Measurements from ENCODE around the gene KCNJ15. TPM values are rescaled to one million over a fixed set of nuclear protein-coding genes. Genes with fewer than 3 reads are reported as not detected.
A peak's percentile ranks its signal among the peaks of the same experiment; 100 is the strongest.

KCNJ15 gene
- total RNA-seq, 1 experiment from 2014 or later: 0.05 TPM

- Histone ChIP-seq H3K4me1 (replicated peaks) (peaks cover 19% of the 10 kb centered on the region), H3K9me3 (replicated peaks) (no peaks in the 10 kb centered on the region), H3K36me3 (no peaks in the 10 kb centered on the region), H3K27ac (no peak overlapping the region), H3K4me3 (no peak overlapping the region), H3K27me3 (replicated peaks) (no peaks in the 10 kb centered on the region; the same call in 1 of the 2 replicates)
- no peak for DNase-seq (ENCODE audit: low read depth in 1 of 2, low spot score in 2 of 2)
Measured at GRCh38 chr21:38249696-38250278, 7.0 kb upstream of the KCNJ15 start.

- no peak for DNase-seq (ENCODE audit: low read depth in 1 of 2, low spot score in 2 of 2)
- Histone ChIP-seq H3K36me3 (no peaks in the 10 kb centered on the region), H3K4me1 (replicated peaks) (peaks cover 12% of the 10 kb centered on the region), H3K27me3 (replicated peaks) (no peaks in the 10 kb centered on the region), H3K27ac (no peak overlapping the region), H3K9me3 (replicated peaks) (no peaks in the 10 kb centered on the region), H3K4me3 (no peak overlapping the region)
Measured at GRCh38 chr21:38250991-38251418, 5.8 kb upstream of the KCNJ15 start.

DNA sequence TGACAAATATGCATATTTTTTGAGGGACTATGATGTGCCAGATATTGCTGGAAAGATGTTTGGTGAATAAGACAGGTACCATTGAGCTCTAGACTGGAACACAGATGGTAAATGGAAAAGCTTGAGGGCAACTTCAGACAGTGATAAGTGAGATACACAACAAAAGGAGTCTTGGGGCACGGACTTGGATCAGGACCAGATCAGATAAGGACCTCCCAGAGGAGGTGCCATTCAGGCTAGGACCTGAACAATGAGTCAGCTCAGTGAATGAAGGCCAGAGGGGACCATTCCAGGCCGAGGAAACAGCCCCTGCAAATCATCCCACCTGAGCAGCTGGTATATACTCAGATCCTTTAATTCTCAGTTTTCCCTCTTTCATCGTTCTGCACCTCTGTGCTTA is 1.8 kb upstream of the KCNJ15 start:
- Histone ChIP-seq H3K4me1 (replicated peaks) (peaks cover 7% of the 10 kb centered on the region; the same call in 1 of the 2 replicates), H3K9me3 (replicated peaks) (no peaks in the 10 kb centered on the region), H3K36me3 (no peaks in the 10 kb centered on the region), H3K4me3 (no peak overlapping the region), H3K27ac (no peak overlapping the region), H3K27me3 (replicated peaks) (no peaks in the 10 kb centered on the region)
- no peak for DNase-seq (ENCODE audit: low read depth in 1 of 2, low spot score in 2 of 2)

DNA sequence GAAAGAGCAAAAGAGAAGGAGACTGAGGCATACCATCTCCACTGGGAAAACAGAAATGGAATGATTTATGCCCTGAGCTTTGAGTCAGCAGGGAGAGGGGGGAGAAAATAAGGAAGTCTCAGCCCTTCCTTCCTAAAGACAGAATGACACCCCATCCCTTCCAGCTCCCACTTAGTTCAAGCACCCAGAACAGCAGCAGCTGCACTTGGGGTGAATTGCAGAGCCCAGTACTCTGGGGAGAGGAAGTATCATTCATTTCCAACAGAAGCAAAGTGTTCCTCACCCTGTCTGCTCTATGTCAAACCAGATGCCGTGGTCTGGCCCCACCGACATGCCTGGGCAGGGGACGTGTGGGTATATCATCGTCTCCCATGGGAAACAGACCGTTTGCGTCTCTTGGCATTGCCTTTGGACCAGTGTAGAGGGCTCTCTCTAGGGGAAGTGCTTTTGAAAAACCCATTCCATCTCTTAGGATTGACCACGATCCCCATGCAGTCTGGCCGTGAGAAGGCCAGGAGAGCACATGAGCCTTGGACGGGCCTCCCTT is 1.1 kb upstream of the KCNJ15 start:
- Histone ChIP-seq H3K4me1 (replicated peaks) (peaks cover 7% of the 10 kb centered on the region; the same call in 1 of the 2 replicates), H3K36me3 (no peaks in the 10 kb centered on the region), H3K27ac (no peak overlapping the region), H3K27me3 (replicated peaks) (no peaks in the 10 kb centered on the region), H3K9me3 (replicated peaks) (no peaks in the 10 kb centered on the region), H3K4me3 (no peak overlapping the region)
- DNase-seq (ENCODE audit: low read depth in 1 of 2, low spot score in 2 of 2): no peak

DNA sequence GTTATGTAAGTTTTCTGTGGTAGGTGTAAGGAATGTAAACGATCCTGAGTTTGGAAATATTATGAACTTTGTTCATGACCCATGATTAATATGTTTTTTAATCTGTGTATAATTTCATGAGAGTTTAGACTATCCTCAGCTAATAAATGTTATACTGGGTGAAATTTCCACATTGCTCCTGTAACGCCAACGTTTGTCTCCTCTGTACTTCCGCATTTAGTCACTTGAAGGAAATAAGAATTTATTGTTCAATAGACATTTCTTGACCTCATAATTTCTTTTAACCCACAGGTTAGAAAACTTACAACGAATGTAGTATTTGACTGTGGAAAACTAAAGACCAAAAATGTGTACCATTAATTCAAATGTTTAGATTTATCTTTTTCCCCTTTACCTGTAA is 876 bp downstream of the KCNJ15 start:
- no peaks in the 10 kb centered on the region for H3K36me3 ChIP-seq
- DNase-seq (ENCODE audit: low read depth in 1 of 2, low spot score in 2 of 2): no peak
- H3K4me1 ChIP-seq (replicated peaks): 0 out of 2 replicates have a peak, but pooled peaks cover 4% of the 10 kb centered on the region
- H3K27ac ChIP-seq: no peak overlapping the region
- H3K9me3 ChIP-seq (replicated peaks): no peaks in the 10 kb centered on the region
- no peak overlapping the region for H3K4me3 ChIP-seq
- no peaks in the 10 kb centered on the region for H3K27me3 ChIP-seq (replicated peaks)

- Histone ChIP-seq H3K27me3 (replicated peaks) (no peaks in the 10 kb centered on the region), H3K4me1 (replicated peaks) (0 out of 2 replicates have a peak, but pooled peaks cover 4% of the 10 kb centered on the region), H3K27ac (no peak overlapping the region), H3K4me3 (no peak overlapping the region), H3K36me3 (no peaks in the 10 kb centered on the region), H3K9me3 (replicated peaks) (no peaks in the 10 kb centered on the region)
- DNase-seq (ENCODE audit: low read depth in 1 of 2, low spot score in 2 of 2): no peak
Measured at GRCh38 chr21:38258521-38259485, 2.0 kb downstream of the KCNJ15 start.

GRCh38 chr21:38259665-38260064 is 2.9 kb downstream of the KCNJ15 start:
- no peaks in the 10 kb centered on the region for H3K36me3 ChIP-seq
- no peaks in the 10 kb centered on the region for H3K27me3 ChIP-seq (replicated peaks)
- no peak for DNase-seq (ENCODE audit: low read depth in 1 of 2, low spot score in 2 of 2)
- no peaks in the 10 kb centered on the region for H3K9me3 ChIP-seq (replicated peaks)
- H3K4me3 ChIP-seq: no peak overlapping the region
- H3K27ac ChIP-seq: no peak overlapping the region
- H3K4me1 ChIP-seq (replicated peaks): 0 out of 2 replicates have a peak, but pooled peaks cover 4% of the 10 kb centered on the region

- H3K27ac ChIP-seq: no peak overlapping the region
- H3K36me3 ChIP-seq: no peaks in the 10 kb centered on the region
- H3K9me3 ChIP-seq (replicated peaks): no peaks in the 10 kb centered on the region
- H3K27me3 ChIP-seq (replicated peaks): no peaks in the 10 kb centered on the region
- no peak overlapping the region for H3K4me3 ChIP-seq
- H3K4me1 ChIP-seq (replicated peaks): no peaks in the 10 kb centered on the region
- no peak for DNase-seq (ENCODE audit: low read depth in 1 of 2, low spot score in 2 of 2)
Measured at GRCh38 chr21:38260426-38260825, 3.6 kb downstream of the KCNJ15 start.

GRCh38 chr21:38261851-38262250 is 5.1 kb downstream of the KCNJ15 start:
- no peak for DNase-seq (ENCODE audit: low read depth in 1 of 2, low spot score in 2 of 2)
- H3K27me3 ChIP-seq (replicated peaks): no peaks in the 10 kb centered on the region
- peaks cover 4% of the 10 kb centered on the region for H3K4me1 ChIP-seq (replicated peaks)
- no peaks in the 10 kb centered on the region for H3K36me3 ChIP-seq
- no peak overlapping the region for H3K27ac ChIP-seq
- H3K9me3 ChIP-seq (replicated peaks): no peaks in the 10 kb centered on the region
- no peak overlapping the region for H3K4me3 ChIP-seq

GRCh38 chr21:38263493-38263892 is 6.7 kb downstream of the KCNJ15 start:
- no peaks in the 10 kb centered on the region for H3K27me3 ChIP-seq (replicated peaks)
- no peaks in the 10 kb centered on the region for H3K9me3 ChIP-seq (replicated peaks)
- H3K4me1 ChIP-seq (replicated peaks): peaks cover 15% of the 10 kb centered on the region
- H3K4me3 ChIP-seq: no peak overlapping the region
- H3K27ac ChIP-seq: no peak overlapping the region
- no peak for DNase-seq (ENCODE audit: low read depth in 1 of 2, low spot score in 2 of 2)
- H3K36me3 ChIP-seq: no peaks in the 10 kb centered on the region

DNA sequence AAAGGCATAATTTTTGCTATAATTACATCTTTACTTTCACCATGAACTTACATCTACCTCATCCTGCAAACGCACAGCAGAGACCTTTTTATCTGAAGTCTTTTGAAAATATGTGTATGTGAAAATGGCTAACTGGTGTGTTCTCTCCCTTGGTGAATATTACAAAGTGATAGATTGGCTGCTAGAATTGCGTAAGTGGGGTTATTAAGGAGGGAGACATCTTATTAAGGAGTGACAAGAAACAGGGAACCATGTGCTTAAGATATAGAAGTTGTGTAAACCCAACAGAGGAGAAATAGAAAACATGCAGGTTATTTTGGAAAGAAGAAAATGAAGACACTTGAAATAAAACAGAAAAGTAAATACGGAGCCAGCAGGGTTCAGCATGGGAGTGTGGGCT is 7.8 kb downstream of the KCNJ15 start:
- Histone ChIP-seq H3K4me1 (replicated peaks) (peaks cover 25% of the 10 kb centered on the region), H3K4me3 (no peak overlapping the region), H3K27ac (no peak overlapping the region), H3K36me3 (no peaks in the 10 kb centered on the region), H3K9me3 (replicated peaks) (no peaks in the 10 kb centered on the region), H3K27me3 (replicated peaks) (no peaks in the 10 kb centered on the region)
- no peak for DNase-seq (ENCODE audit: low read depth in 1 of 2, low spot score in 2 of 2)

GRCh38 chr21:38265166-38265565 is 8.4 kb downstream of the KCNJ15 start:
- DNase-seq (ENCODE audit: low read depth in 1 of 2, low spot score in 2 of 2): no peak
- H3K9me3 ChIP-seq (replicated peaks): no peaks in the 10 kb centered on the region
- H3K27ac ChIP-seq: no peak overlapping the region
- H3K4me3 ChIP-seq: no peak overlapping the region
- H3K36me3 ChIP-seq: no peaks in the 10 kb centered on the region
- no peaks in the 10 kb centered on the region for H3K27me3 ChIP-seq (replicated peaks)
- peaks cover 28% of the 10 kb centered on the region for H3K4me1 ChIP-seq (replicated peaks)

GRCh38 chr21:38266732-38267131 is 9.9 kb downstream of the KCNJ15 start:
- H3K4me3 ChIP-seq: no peak overlapping the region
- H3K27me3 ChIP-seq (replicated peaks): no peaks in the 10 kb centered on the region
- H3K27ac ChIP-seq: no peak overlapping the region
- peaks cover 28% of the 10 kb centered on the region for H3K4me1 ChIP-seq (replicated peaks)
- H3K36me3 ChIP-seq: no peaks in the 10 kb centered on the region
- no peaks in the 10 kb centered on the region for H3K9me3 ChIP-seq (replicated peaks)
- peak in 1 of 2 experiments; percentile 31 for DNase-seq (ENCODE audit: low read depth in 1 of 2, low spot score in 2 of 2)
